Measurements from ENCODE around the gene DSEL. TPM values are rescaled to one million over a fixed set of nuclear protein-coding genes. Genes with fewer than 3 reads are reported as not detected.

Gene DSEL
- total RNA-seq, 1 donor from 2014 or later, result 0.02 TPM

DNA sequence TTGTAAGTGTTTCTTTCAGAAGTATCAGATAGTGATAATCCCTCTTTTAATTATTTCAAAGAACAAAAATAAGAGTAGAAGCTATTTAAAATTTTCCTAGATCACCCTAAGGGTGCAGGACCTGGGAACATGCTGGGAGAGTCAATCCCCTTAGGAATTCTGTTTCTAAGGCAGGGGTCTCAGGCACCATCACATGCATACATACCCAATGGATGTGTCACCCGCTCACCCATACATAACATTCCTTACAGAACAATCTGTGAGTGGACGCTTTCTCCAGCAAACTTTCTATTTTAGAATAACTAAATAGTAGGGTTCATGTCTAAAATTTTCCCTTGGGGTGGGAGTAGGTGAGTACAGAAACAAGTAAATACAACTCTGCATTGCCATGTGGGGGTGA is 8.4 kb downstream of the DSEL start:
- intact Hi-C loops (cut with micrococcal nuclease), result no loop called here

DNA sequence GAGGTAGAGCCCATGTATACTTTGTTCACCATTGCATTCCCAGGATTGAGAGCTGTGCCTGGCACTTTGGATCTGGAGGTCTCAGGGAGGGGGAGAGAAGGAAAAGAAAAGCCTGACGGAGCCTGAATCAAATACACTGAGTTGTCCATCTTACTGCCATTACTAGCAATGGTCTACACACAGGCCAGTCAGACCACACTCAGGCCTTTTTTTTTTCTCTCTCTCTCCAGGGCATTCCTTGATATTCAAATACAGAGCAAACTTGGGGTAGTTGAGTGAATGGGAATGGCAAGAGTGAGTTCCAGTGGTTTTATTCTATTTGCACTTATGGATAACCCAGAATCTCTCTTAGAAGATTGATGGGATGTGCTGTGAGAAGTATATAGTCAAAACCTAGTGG is 11.8 kb downstream of the DSEL start:
- intact Hi-C loops (cut with micrococcal nuclease), result no loop called here

DNA sequence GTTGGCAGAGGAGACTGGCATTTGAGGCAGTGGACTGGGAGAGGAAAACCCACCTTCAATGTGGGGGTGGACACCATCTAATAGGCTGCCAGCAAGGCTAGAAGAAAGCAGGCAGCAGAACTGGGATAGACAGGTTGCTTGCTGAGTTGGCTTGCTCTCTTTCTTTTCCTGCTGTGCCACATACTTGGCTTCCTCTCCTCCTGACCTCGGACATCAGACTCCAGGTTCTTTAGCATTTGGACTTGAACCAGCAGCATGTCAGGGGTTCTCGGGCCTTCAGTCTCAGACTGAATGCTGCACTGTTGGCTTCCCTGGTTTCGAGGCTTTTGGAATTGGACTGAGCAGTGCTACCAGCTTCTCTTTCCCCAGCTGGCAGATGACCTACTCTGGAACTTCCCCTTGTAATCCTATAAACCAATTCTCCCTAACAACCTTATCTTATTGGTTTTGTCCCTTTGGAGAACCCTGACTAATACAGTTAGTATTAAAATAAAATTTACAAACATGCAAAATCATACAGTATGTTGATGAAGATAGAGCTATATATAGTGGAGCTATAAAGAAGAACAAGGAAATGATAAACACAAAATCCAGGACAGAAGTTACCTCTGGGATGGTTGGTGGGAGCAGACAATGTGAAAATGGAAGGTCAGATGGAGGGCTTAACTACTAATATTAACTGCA is 15.9 kb downstream of the DSEL start:
- intact Hi-C loops (cut with micrococcal nuclease), result no loop called here

DNA sequence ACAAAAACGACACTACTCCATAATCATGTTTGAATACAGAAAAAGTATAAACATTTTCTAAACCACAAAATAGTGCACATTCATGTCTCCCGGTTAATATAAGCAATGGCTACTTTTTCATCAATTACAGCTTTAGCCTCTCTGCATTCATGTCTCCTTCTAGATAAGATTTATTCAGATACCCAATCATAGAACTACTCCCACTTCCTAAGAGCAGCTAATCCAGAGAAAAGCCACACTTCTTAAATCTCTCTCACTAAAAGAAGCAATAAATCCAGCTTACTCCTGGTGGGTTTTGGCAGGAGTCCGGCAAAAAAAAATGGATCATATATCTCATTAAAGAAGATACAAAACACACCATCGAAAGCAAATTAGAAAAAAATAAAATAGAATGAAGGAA is 20.1 kb downstream of the DSEL start:
- intact Hi-C loops (cut with micrococcal nuclease), result no loop called here

DNA sequence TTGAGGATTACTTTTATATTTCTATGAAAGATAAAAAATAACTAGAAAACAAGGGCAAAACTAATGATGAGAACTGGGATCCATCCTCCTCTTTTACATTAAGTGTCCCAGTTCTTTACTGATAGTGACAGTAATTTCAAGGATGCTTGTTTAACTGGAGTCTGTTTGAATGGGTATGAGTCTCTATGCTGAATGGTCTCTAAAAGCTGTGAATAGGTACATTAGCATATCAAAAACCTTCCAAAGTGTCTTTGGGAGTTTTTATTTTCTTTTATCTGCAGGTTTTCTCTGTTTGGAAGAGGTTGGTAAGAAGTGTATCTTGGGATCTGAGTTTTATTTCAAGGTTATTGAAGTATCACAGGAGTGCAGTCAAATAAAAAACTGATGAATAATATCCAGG is 30.0 kb downstream of the DSEL start:
- intact Hi-C loops (cut with micrococcal nuclease), result no loop called here

DNA sequence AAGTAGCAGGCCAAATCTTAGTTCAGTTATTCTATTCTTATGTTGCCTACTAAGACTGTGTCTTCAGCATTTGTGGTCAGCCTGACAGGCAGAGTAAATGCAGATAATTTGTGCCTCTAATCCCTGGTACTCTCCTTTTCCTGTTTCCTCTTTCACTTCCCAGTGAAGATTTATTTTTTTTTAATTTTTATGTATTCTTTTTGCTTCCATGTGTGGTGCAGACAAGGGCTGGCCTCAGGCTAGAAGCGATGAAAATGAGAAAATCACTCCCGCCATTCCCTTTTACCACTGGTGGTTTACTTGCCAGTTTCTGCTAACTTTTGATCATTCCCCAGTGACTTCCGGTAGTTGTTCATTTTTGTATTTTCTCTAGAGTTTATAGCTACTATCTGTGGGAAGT is 30.9 kb downstream of the DSEL start:
- intact Hi-C loops (cut with micrococcal nuclease), result no loop called here

DNA sequence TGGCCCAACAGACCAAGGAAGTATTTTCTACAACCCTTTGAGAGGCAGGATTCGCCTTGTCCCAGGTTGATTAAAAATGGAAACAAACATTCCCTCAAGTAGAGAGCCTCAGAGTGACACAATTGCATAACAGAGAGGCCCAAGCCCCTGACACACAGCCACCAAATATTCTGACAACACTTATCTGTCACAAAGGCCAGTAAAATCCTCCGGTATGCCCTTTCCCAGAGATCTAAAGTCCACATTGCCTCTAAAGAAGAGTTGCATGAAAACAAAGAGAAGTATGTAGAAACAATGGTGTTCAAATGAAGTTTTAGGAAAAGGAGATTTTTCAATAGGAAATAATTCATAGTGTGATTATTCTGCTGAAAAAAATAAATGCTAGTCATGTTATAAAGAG is 32.1 kb downstream of the DSEL start:
- intact Hi-C loops (cut with micrococcal nuclease), result no loop called here

DNA sequence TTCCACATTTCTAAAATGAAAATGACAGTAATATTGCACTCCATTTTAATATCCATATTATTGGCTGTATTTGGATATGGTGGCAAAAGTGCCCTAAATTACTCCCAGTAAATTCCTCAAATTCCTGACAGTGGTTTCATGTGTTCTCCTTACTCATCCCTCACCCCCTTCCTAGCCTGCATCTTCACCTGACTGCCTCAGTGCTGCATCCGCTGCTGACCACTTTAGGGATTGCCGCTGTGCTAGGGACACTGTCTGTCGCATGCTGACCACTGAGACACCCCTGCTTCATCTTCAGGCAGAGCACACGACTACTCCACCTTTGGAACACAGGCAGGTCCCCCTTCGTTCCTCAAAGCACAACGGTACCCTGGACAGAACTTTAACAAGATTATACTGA is 32.6 kb downstream of the DSEL start:
- intact Hi-C loops (cut with micrococcal nuclease), result no loop called here

DNA sequence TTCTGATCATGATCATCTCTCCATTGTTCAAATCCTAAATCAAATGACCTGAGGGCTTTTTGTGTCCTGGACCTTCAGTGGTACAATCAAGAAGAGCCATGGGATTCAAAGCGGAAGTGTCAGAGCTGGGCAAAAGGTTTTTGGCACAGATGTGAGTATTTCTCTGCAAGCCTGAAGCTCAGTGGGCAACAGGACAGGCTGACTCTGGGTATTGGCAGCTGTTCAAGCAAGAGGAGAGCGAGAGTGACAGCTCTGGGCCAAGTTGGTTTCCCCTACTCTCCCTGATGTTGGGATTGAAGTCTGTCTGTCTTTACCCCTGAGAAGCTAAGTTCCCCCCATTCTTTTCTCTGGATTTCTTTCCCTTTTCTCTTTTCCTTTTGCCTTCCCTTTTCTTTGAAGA is 33.3 kb downstream of the DSEL start:
- intact Hi-C loops (cut with micrococcal nuclease), result no loop called here

DNA sequence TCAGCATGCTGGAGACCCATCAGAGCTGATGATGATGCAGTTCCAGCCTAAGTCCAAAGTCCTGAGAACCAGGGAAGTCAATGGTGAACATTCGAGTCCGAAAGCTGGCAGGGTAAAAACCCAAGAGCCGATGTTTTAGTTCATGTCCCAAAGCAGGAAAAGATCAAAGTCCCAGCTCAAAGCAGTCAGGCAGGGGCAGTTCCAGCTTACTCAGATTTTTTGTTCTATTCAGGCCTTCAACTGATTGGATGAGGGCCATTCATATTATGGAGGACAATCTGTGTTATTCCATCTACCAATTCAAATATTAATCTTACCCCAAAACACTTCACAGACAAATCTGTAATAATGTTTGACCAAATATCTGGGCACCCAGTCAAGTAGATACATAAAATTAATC is 38.3 kb downstream of the DSEL start:
- intact Hi-C loops (cut with micrococcal nuclease), result no loop called here

DNA sequence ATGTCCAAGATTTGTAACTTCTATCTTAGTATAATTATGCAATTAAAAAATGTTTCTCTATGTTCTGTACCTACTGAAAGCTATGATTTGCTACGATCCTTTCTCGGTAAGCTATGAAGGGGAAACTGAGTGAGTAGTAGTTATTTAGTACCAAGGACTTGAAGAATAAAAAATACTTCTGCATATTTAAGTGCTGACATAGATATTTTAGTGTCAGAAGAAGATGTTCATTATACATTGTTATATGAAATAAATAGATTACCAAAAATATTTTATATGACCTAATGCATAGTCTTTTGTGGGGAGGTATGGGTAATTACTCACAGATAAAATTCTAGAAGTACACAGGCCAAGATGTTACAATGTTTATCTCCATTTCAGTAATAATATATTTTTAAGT is 39.0 kb downstream of the DSEL start:
- intact Hi-C loops (cut with micrococcal nuclease), result no loop called here

DNA sequence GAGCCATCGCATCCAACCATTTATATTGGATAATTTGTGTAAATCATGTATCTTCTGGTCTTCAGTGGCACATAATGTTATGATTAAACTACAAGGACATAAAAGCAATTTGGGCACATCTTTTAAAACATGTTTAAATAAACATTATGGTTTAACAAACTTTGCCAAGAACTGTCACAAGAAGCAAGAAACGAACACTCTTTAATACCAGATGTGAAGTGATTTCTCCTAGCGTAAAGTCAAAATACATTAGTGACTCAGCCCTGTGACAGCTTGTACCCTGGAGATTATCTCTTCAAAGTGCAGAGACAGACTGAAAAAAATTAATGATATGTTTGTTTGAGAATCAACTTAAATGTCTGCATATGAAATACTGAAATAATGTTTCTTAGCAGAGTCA is 39.9 kb downstream of the DSEL start:
- intact Hi-C loops (cut with micrococcal nuclease), result no loop called here

DNA sequence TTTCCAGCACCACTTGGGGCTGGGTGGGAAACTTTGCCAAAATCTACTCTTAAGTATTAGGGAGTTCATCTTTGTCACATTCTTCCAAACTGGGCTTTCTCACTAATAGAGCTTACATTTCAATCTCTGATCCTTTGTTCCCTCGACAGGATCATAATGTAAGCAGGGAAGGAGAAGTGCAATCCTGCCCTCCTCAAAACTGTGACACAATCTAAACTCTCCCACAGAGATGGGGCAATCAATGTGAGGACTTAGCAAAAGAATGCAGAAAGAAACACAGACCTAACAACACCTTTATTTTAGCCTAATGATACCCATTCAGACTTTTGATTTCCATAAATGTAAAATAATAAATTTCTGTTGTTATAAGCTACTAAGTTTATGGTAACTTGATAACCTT is 40.8 kb downstream of the DSEL start:
- intact Hi-C loops (cut with micrococcal nuclease), result no loop called here

DNA sequence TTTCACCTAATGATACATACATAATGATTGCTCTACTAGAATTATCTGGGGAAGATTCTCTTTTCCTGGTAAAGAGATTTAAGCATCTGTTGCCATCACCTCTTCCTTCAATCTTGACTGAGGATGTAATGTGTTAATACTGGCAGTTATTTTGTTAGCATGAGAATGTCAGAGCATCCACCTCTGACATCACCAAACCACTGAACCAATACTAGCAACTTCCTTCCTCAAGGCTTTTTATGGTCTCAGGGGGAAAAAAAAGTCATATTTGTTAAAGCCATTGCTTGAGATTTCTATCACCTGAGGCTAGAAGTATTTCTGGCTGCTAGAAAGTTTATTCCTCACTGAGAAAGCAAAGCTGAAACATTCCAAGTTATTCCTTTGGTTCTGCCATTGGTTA is 48.5 kb downstream of the DSEL start:
- intact Hi-C loops (cut with micrococcal nuclease), result no loop called here

DNA sequence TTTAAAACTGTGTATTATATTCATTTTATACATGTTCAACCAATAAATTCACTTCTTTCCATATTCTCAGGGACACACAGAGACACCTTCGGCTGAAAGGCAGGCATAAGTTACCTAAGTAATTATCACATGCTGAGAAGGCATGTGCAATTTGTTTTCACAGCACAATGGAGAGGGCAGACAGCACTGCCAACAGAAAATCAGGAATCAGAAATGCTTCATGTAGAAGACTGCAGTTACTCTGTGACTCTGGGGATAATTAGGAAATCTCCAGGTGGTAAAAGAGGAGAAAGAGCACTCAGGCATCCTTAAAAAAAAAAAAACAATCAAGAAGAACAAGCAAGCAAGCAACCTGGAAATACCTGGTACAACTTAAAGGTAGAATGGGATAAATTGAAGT is 49.3 kb downstream of the DSEL start:
- intact Hi-C loops (cut with micrococcal nuclease), result no loop called here

DNA sequence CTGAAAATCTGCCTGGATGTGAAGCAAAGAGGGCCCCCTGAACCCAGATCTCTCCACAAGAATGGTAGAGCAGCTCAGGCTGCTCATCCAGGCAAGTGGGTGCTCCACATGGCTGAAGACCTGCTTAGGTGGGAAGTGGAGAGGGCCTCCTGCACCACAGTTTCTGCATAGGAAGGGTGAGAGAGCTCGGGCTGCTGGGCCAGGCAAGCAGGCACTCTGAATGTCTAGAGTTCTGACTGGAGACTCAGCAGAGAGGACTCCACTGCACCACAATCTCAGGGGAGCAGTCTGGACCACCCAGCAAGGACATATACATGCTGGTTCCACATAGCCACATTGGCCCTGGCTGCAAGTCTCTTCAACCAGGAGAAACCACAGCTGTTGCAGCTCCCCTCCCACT is 52.0 kb downstream of the DSEL start:
- intact Hi-C loops (cut with micrococcal nuclease), result no loop called here

DNA sequence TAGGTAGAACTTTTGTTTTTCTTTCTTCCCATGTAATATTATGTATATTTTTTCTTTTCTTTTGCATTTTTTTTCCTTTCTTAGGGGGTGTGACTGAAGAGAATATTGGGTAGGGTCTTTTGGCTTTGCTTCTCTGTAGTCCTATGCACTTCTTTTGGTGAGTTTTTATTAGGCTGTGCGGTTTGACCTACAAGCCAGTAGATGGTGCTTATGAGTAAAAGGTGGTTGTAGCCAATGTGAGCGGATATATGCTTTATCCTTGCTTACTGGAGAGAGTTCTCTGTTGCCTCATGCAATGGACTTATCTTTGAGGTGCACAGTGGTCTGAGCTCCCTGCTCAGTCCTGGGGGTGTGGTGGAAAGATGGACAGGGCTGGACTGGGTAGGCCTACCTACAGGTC is 52.7 kb downstream of the DSEL start:
- intact Hi-C loops (cut with micrococcal nuclease), result no loop called here

DNA sequence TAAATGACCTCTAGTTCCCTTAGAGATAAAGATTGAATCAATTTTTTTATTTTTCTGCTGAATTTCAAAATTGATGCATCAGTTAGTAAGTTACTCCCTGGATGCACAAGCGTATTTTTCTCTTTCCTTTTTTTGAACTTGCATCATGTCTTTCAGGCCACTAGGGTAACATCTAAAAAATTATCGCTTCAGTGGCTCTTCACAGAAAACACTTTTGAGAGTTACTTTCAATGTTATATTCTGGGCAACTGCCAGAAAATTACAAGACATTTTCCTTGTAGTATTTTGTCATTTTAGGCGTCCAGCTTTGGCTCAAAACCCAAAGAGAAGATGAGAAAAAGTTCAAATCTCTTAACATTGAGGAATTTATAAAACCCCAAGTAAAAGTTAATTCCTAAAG is 59.8 kb downstream of the DSEL start:
- intact Hi-C loops (cut with micrococcal nuclease), result no loop called here
